ENCODE measurements around the gene UBN1. TPM values are rescaled to one million over a fixed set of nuclear protein-coding genes. Genes with fewer than 3 reads are reported as not detected.

The UBN1 gene
- total RNA-seq, 1 experiment from 2014 or later, result 14.1 TPM

GRCh38 chr16:4847774-4848587, 700 bp downstream of the UBN1 start:
- DNase-seq (ENCODE audit: low read depth, low spot score), result peak; percentile 32
- in situ Hi-C loops (cut with HindIII; ENCODE audit: low pct_unique_long_range_greater_than_20kb, low sequenced_read_pairs), result no loop called here

- in situ Hi-C loops (cut with HindIII; ENCODE audit: low pct_unique_long_range_greater_than_20kb, low sequenced_read_pairs), result no loop called here
- no peak for DNase-seq (ENCODE audit: low read depth, low spot score)
Observed at GRCh38 chr16:4850211-4850610, 2.9 kb downstream of the UBN1 start.

- DNase-seq (ENCODE audit: low read depth, low spot score), result no peak
- in situ Hi-C loops (cut with HindIII; ENCODE audit: low pct_unique_long_range_greater_than_20kb, low sequenced_read_pairs), result no loop called here
Observed at GRCh38 chr16:4852221-4852872, 5.1 kb downstream of the UBN1 start.

GRCh38 chr16:4855371-4855770, 8.1 kb downstream of the UBN1 start:
- in situ Hi-C loops (cut with HindIII; ENCODE audit: low pct_unique_long_range_greater_than_20kb, low sequenced_read_pairs), result no loop called here
- no peak for DNase-seq (ENCODE audit: low read depth, low spot score)

GRCh38 chr16:4855804-4856203, 8.5 kb downstream of the UBN1 start:
- in situ Hi-C loops (cut with HindIII; ENCODE audit: low pct_unique_long_range_greater_than_20kb, low sequenced_read_pairs), result no loop called here
- DNase-seq (ENCODE audit: low read depth, low spot score), result no peak

- in situ Hi-C loops (cut with HindIII; ENCODE audit: low pct_unique_long_range_greater_than_20kb, low sequenced_read_pairs), result no loop called here
- DNase-seq (ENCODE audit: low read depth, low spot score), result peak; percentile 81
Observed at GRCh38 chr16:4859190-4859899, 12.1 kb downstream of the UBN1 start.

- DNase-seq (ENCODE audit: low read depth, low spot score), result no peak
- in situ Hi-C loops (cut with HindIII; ENCODE audit: low pct_unique_long_range_greater_than_20kb, low sequenced_read_pairs), result no loop called here
Observed at GRCh38 chr16:4859900-4860255, 12.6 kb downstream of the UBN1 start.

- in situ Hi-C loops (cut with HindIII; ENCODE audit: low pct_unique_long_range_greater_than_20kb, low sequenced_read_pairs), result no loop called here
- DNase-seq (ENCODE audit: low read depth, low spot score), result no peak
Observed at GRCh38 chr16:4860727-4861342, 13.6 kb downstream of the UBN1 start.

GRCh38 chr16:4862639-4863038, 15.4 kb downstream of the UBN1 start:
- DNase-seq (ENCODE audit: low read depth, low spot score), result no peak
- in situ Hi-C loops (cut with HindIII; ENCODE audit: low pct_unique_long_range_greater_than_20kb, low sequenced_read_pairs), result no loop called here

- no peak for DNase-seq (ENCODE audit: low read depth, low spot score)
- in situ Hi-C loops (cut with HindIII; ENCODE audit: low pct_unique_long_range_greater_than_20kb, low sequenced_read_pairs), result no loop called here
Observed at GRCh38 chr16:4864728-4865127, 17.4 kb downstream of the UBN1 start.

GRCh38 chr16:4865231-4865860, 18.1 kb downstream of the UBN1 start:
- DNase-seq (ENCODE audit: low read depth, low spot score), result no peak
- in situ Hi-C loops (cut with HindIII; ENCODE audit: low pct_unique_long_range_greater_than_20kb, low sequenced_read_pairs), result no loop called here

GRCh38 chr16:4866586-4866985, 19.3 kb downstream of the UBN1 start:
- in situ Hi-C loops (cut with HindIII; ENCODE audit: low pct_unique_long_range_greater_than_20kb, low sequenced_read_pairs), result no loop called here
- no peak for DNase-seq (ENCODE audit: low read depth, low spot score)

GRCh38 chr16:4868026-4868425, 20.7 kb downstream of the UBN1 start:
- in situ Hi-C loops (cut with HindIII; ENCODE audit: low pct_unique_long_range_greater_than_20kb, low sequenced_read_pairs), result no loop called here
- DNase-seq (ENCODE audit: low read depth, low spot score), result no peak

GRCh38 chr16:4868535-4868934, 21.3 kb downstream of the UBN1 start:
- in situ Hi-C loops (cut with HindIII; ENCODE audit: low pct_unique_long_range_greater_than_20kb, low sequenced_read_pairs), result no loop called here
- DNase-seq (ENCODE audit: low read depth, low spot score), result no peak

GRCh38 chr16:4869147-4869805, 22.0 kb downstream of the UBN1 start:
- no peak for DNase-seq (ENCODE audit: low read depth, low spot score)
- in situ Hi-C loops (cut with HindIII; ENCODE audit: low pct_unique_long_range_greater_than_20kb, low sequenced_read_pairs), result no loop called here

GRCh38 chr16:4870138-4870671, 22.9 kb downstream of the UBN1 start:
- DNase-seq (ENCODE audit: low read depth, low spot score), result no peak
- in situ Hi-C loops (cut with HindIII; ENCODE audit: low pct_unique_long_range_greater_than_20kb, low sequenced_read_pairs), result no loop called here

- no peak for DNase-seq (ENCODE audit: low read depth, low spot score)
- in situ Hi-C loops (cut with HindIII; ENCODE audit: low pct_unique_long_range_greater_than_20kb, low sequenced_read_pairs), result no loop called here
Observed at GRCh38 chr16:4871071-4871470, 23.8 kb downstream of the UBN1 start.

Data from SK-MEL-5 (cell line).